HCT116 (cell line): Measurements from ENCODE around the gene TGFBR3L. TPM values are rescaled to one million over a fixed set of nuclear protein-coding genes. Genes with fewer than 3 reads are reported as not detected.

ENCODE experiments used
- ATAC-seq: fragments of 200-7000 bp; cut with Tn5 transposase; 2 replicates; pipeline ENCODE4 v1.9.1; 2020; ENCODE audit warnings: mild to moderate bottlenecking, moderate library complexity
- BruUV-seq: library from RNA; stranded (reverse); fragments of 400-500 nt; replicated peaks from 2 replicates; lab custom pipeline; 2021; lab: Mats Ljungman, UMichigan
- CTCF ChIA-PET: fragments of 300-600 bp; sonication (Branson Sonifier 250); formaldehyde crosslinking; loops from one replicate; lab custom pipeline; 2021; ENCODE audit warnings: antibody characterized with exemption; lab: Charles Lee
- POLR2A ChIA-PET: fragments of 300-600, 350-600 bp; sonication (Branson Sonifier 250); formaldehyde crosslinking; loops from one replicate; lab custom pipeline; 2021; ENCODE audit warnings: antibody characterized with exemption; lab: Charles Lee
- RAD21 ChIA-PET, 2 experiments: fragments of 300-600 bp; sonication (Branson Sonifier 250); formaldehyde crosslinking; loops; one replicate each; lab custom pipeline; 2023; ENCODE audit warnings: low total read pairs in 2 of 2; ENCODE audit not compliant: uncharacterized antibody in 2 of 2, unreplicated experiment in 2 of 2, low non-redundant PET in 1 of 2; lab: Charles Lee
- DNase-seq: peaks from one replicate; pipeline ENCODE4 v3.0.0-alpha.2; 2010; ENCODE audit warnings: low read depth, low spot score
- H2AFZ ChIP-seq: fragments of 200-600 bp; shearing (Covaris generic), sonication (generic); 2 replicates; pipeline ENCODE4 v1.6.1; 2017; ENCODE audit warnings: low read depth, mixed run types, mixed read lengths, antibody characterized with exemption, low read length; ENCODE audit not compliant: poor library complexity, severe bottlenecking
- H3K27ac ChIP-seq: 2 replicates; pipeline ENCODE4 v1.5.1; 2012; ENCODE audit warnings: low read depth, low read length
- H3K27me3 ChIP-seq: fragments of 200-600 bp; sonication (generic); 2 replicates; pipeline ENCODE4 v1.6.1; 2016; ENCODE audit warnings: mixed run types, low read length, mixed read lengths; ENCODE audit not compliant: insufficient read depth
- H3K36me3 ChIP-seq, 2 experiments: fragments of 200-500 bp in 1 of 2; fragments of 200-600 bp in 1 of 2; sonication (Bioruptor generic) in 1 of 2; sonication (generic) in 1 of 2; 2 replicates each; pipeline versions ENCODE4 v1.5.1 to v1.6.1; 2014 to 2016; ENCODE audit warnings: low read length in 2 of 2, inconsistent platforms in 1 of 2, mixed read lengths in 1 of 2, mixed run types in 1 of 2; ENCODE audit not compliant: insufficient read depth in 2 of 2, control insufficient read depth in 1 of 2
- H3K4me1 ChIP-seq, 2 experiments: fragments of 200-600 bp in 1 of 2; sonication (generic) in 1 of 2; 2 replicates each; pipeline versions ENCODE4 v1.5.1 to v1.6.1; 2012 to 2017; ENCODE audit warnings: low read length in 2 of 2, inconsistent platforms in 1 of 2, mild to moderate bottlenecking in 1 of 2, mixed read lengths in 1 of 2, mixed run types in 1 of 2, moderate library complexity in 1 of 2; ENCODE audit not compliant: insufficient read depth in 2 of 2, control insufficient read depth in 1 of 2
- H3K4me2 ChIP-seq: fragments of 200-600 bp; sonication (generic); 2 replicates; pipeline ENCODE4 v1.6.1; 2017; ENCODE audit warnings: mixed run types, low read length, mixed read lengths
- H3K4me3 ChIP-seq, 2 experiments: fragments of 200-600 bp in 1 of 2; sonication (generic) in 1 of 2; replicated peaks in 1 of 2; 2 replicates each; pipeline ENCODE4 v1.5.1; 2011 to 2016; ENCODE audit warnings: low read length in 2 of 2, control low read depth in 1 of 2, low read depth in 1 of 2, mild to moderate bottlenecking in 1 of 2, mixed read lengths in 1 of 2, mixed run types in 1 of 2
- H3K79me2 ChIP-seq: fragments of 200-600 bp; sonication (generic); 2 replicates; pipeline ENCODE4 v1.6.1; 2017; ENCODE audit warnings: mild to moderate bottlenecking, mixed run types, low read length, moderate library complexity, mixed read lengths; ENCODE audit not compliant: insufficient read depth
- H3K9ac ChIP-seq: fragments of 200-600 bp; sonication (generic); 2 replicates; pipeline ENCODE4 v1.6.1; 2016; ENCODE audit warnings: low read length, mixed read lengths
- H3K9me2 ChIP-seq: fragments of 200-600 bp; sonication (generic), shearing (Covaris generic); 2 replicates; pipeline ENCODE4 v1.6.1; 2017; ENCODE audit warnings: mixed run types, mild to moderate bottlenecking, moderate library complexity; ENCODE audit not compliant: insufficient read depth
- H3K9me3 ChIP-seq, 2 experiments: fragments of 200-500 bp in 1 of 2; fragments of 200-600 bp in 1 of 2; sonication (Bioruptor generic) in 1 of 2; sonication (generic) in 1 of 2; 2 replicates each; pipeline ENCODE4 v1.6.1; 2014 to 2017; ENCODE audit warnings: low read length in 2 of 2, mixed read lengths in 2 of 2, inconsistent platforms in 1 of 2, low read depth in 1 of 2, mild to moderate bottlenecking in 1 of 2, mixed run types in 1 of 2, moderate library complexity in 1 of 2; ENCODE audit not compliant: control insufficient read depth in 1 of 2, insufficient read depth in 1 of 2
- H4K20me1 ChIP-seq: fragments of 200-600 bp; sonication (generic), shearing (Covaris generic); 2 replicates; pipeline ENCODE4 v1.6.1; 2017; ENCODE audit warnings: mixed run types, mild to moderate bottlenecking, moderate library complexity; ENCODE audit not compliant: insufficient read depth
- ATF3 ChIP-seq: IDR thresholded peaks from 2 replicates; pipeline ENCODE4 v1.6.1; 2012
- CEBPB ChIP-seq: IDR thresholded peaks from 2 replicates; pipeline ENCODE4 v1.6.1; 2012; ENCODE audit warnings: low read depth
- EGR1 ChIP-seq: IDR thresholded peaks from 2 replicates; pipeline ENCODE4 v1.6.1; 2012; ENCODE audit warnings: low read depth
- ELF1 ChIP-seq: IDR thresholded peaks from 2 replicates; pipeline ENCODE4 v1.6.1; 2012; ENCODE audit warnings: low read depth, borderline replicate concordance
- FOSL1 ChIP-seq: IDR thresholded peaks from 2 replicates; pipeline ENCODE4 v1.6.1; 2012; ENCODE audit warnings: low read depth
- JUND ChIP-seq: IDR thresholded peaks from 2 replicates; pipeline ENCODE4 v1.6.1; 2012
- POLR2A ChIP-seq: IDR thresholded peaks from 2 replicates; pipeline ENCODE4 v1.7.0; 2011; ENCODE audit warnings: borderline replicate concordance; ENCODE audit not compliant: insufficient read depth, insufficient read length; ENCODE audit errors: extremely low read depth
- POLR2AphosphoS5 ChIP-seq: IDR thresholded peaks from 2 replicates; pipeline ENCODE4 v1.6.1; 2011; ENCODE audit warnings: mild to moderate bottlenecking, low read depth, low read length, moderate library complexity
- RAD21 ChIP-seq: IDR thresholded peaks from 2 replicates; pipeline ENCODE4 v1.6.1; 2012; ENCODE audit warnings: low read depth, mild to moderate bottlenecking
- SIN3A ChIP-seq: IDR thresholded peaks from 2 replicates; pipeline ENCODE4 v1.6.1; 2012; ENCODE audit warnings: low read depth
- SP1 ChIP-seq: IDR thresholded peaks from 2 replicates; pipeline ENCODE4 v1.6.1; 2012; ENCODE audit warnings: low read depth
- SRF ChIP-seq: IDR thresholded peaks from 2 replicates; pipeline ENCODE4 v1.6.1; 2012; ENCODE audit warnings: low read depth
- TCF7L2 ChIP-seq: IDR thresholded peaks from 2 replicates; pipeline ENCODE4 v1.7.0; 2011; ENCODE audit warnings: borderline replicate concordance, inconsistent platforms; ENCODE audit not compliant: insufficient read depth, insufficient read length; ENCODE audit errors: extremely low read depth
- YY1 ChIP-seq: IDR thresholded peaks from 2 replicates; pipeline ENCODE4 v1.6.1; 2011; ENCODE audit warnings: low read length, low read depth, moderate library complexity, mild to moderate bottlenecking; ENCODE audit not compliant: insufficient replicate concordance; ENCODE audit errors: extremely low read depth
- ZFX ChIP-seq: fragments of 450-650 bp; IDR thresholded peaks from 2 replicates; pipeline ENCODE4 v1.6.1; 2017
- ZNF274 ChIP-seq: fragments of 200-500 bp; sonication (Bioruptor generic); IDR thresholded peaks from 2 replicates; pipeline ENCODE4 v1.6.1; 2014; ENCODE audit warnings: mild to moderate bottlenecking, low read depth, low read length, inconsistent platforms
- intact Hi-C: fragments of 100-400 bp; cut with micrococcal nuclease; formaldehyde crosslinking; loops from 2 replicates; pipeline ENCODE4 v1.10.0; 2022
- total RNA-seq: library from RNA; stranded (reverse); gene quantifications from one replicate; pipeline ENCODE4 v1.2.1, GENCODE V29; 2021; ENCODE audit not compliant: unreplicated experiment
- TF ChIP-seq, protein P1 (sequence below): IDR thresholded peaks from 2 replicates; pipeline ENCODE4 v1.6.1; 2012; ENCODE audit warnings: low read depth
- TF ChIP-seq, protein P2 (sequence below): IDR thresholded peaks from 2 replicates; pipeline ENCODE4 v1.6.1; 2012
- TF ChIP-seq, protein P3 (sequence below), 3 experiments: fragments of 200-600 bp in 1 of 3; sonication (generic) in 1 of 3; IDR thresholded peaks in 2 of 3; conservative IDR thresholded peaks in 1 of 3; 2 replicates each; pipeline ENCODE4 v1.5.1; 2012 to 2017; ENCODE audit warnings: low read depth in 2 of 3, low read length in 2 of 3, antibody characterized with exemption in 1 of 3, borderline replicate concordance in 1 of 3, control low read depth in 1 of 3, mild to moderate bottlenecking in 1 of 3, mixed read lengths in 1 of 3, mixed run types in 1 of 3, moderate library complexity in 1 of 3; ENCODE audit not compliant: insufficient read depth in 1 of 3
- TF ChIP-seq, protein P4 (sequence below): IDR thresholded peaks from 2 replicates; pipeline ENCODE4 v1.6.1; 2011; ENCODE audit warnings: mild to moderate bottlenecking, low read length, moderate library complexity; ENCODE audit not compliant: insufficient replicate concordance; ENCODE audit errors: extremely low read depth

The TGFBR3L gene
- total RNA-seq, 1 experiment from 2014 or later, result 30.9 TPM

GRCh38 chr19:7907544-7907943 is 7.1 kb upstream of the TGFBR3L start:
- TF ChIP-seq CEBPB, result no peak
- no peak for TF ChIP-seq ATF3
- TF ChIP-seq, protein P1, sequence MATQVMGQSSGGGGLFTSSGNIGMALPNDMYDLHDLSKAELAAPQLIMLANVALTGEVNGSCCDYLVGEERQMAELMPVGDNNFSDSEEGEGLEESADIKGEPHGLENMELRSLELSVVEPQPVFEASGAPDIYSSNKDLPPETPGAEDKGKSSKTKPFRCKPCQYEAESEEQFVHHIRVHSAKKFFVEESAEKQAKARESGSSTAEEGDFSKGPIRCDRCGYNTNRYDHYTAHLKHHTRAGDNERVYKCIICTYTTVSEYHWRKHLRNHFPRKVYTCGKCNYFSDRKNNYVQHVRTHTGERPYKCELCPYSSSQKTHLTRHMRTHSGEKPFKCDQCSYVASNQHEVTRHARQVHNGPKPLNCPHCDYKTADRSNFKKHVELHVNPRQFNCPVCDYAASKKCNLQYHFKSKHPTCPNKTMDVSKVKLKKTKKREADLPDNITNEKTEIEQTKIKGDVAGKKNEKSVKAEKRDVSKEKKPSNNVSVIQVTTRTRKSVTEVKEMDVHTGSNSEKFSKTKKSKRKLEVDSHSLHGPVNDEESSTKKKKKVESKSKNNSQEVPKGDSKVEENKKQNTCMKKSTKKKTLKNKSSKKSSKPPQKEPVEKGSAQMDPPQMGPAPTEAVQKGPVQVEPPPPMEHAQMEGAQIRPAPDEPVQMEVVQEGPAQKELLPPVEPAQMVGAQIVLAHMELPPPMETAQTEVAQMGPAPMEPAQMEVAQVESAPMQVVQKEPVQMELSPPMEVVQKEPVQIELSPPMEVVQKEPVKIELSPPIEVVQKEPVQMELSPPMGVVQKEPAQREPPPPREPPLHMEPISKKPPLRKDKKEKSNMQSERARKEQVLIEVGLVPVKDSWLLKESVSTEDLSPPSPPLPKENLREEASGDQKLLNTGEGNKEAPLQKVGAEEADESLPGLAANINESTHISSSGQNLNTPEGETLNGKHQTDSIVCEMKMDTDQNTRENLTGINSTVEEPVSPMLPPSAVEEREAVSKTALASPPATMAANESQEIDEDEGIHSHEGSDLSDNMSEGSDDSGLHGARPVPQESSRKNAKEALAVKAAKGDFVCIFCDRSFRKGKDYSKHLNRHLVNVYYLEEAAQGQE, result no peak
- no peak for TF ChIP-seq SP1
- TF ChIP-seq FOSL1, result no peak
- TF ChIP-seq EGR1, result no peak
- no peak for TF ChIP-seq ZFX
- TF ChIP-seq, protein P2, sequence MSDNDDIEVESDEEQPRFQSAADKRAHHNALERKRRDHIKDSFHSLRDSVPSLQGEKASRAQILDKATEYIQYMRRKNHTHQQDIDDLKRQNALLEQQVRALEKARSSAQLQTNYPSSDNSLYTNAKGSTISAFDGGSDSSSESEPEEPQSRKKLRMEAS, result no peak
- TF ChIP-seq, protein P3, sequence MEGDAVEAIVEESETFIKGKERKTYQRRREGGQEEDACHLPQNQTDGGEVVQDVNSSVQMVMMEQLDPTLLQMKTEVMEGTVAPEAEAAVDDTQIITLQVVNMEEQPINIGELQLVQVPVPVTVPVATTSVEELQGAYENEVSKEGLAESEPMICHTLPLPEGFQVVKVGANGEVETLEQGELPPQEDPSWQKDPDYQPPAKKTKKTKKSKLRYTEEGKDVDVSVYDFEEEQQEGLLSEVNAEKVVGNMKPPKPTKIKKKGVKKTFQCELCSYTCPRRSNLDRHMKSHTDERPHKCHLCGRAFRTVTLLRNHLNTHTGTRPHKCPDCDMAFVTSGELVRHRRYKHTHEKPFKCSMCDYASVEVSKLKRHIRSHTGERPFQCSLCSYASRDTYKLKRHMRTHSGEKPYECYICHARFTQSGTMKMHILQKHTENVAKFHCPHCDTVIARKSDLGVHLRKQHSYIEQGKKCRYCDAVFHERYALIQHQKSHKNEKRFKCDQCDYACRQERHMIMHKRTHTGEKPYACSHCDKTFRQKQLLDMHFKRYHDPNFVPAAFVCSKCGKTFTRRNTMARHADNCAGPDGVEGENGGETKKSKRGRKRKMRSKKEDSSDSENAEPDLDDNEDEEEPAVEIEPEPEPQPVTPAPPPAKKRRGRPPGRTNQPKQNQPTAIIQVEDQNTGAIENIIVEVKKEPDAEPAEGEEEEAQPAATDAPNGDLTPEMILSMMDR (IDR thresholded peaks at IDR 0.05 in 2 of 3, conservative IDR thresholded peaks at IDR 0.05 in 1 of 3; ENCODE audit: borderline replicate concordance in 1 of 3, insufficient read depth in 1 of 3, low read depth in 2 of 3, low read length in 2 of 3), result no peak
- TF ChIP-seq ELF1, result no peak
- no peak for TF ChIP-seq RAD21
- TF ChIP-seq TCF7L2, result no peak
- TF ChIP-seq POLR2AphosphoS5, result no peak
- no peak for TF ChIP-seq POLR2A
- TF ChIP-seq ZNF274, result no peak
- no peak for TF ChIP-seq JUND
- no peak for TF ChIP-seq SRF
- TF ChIP-seq YY1, result no peak
- TF ChIP-seq SIN3A, result no peak
- TF ChIP-seq, protein P4, sequence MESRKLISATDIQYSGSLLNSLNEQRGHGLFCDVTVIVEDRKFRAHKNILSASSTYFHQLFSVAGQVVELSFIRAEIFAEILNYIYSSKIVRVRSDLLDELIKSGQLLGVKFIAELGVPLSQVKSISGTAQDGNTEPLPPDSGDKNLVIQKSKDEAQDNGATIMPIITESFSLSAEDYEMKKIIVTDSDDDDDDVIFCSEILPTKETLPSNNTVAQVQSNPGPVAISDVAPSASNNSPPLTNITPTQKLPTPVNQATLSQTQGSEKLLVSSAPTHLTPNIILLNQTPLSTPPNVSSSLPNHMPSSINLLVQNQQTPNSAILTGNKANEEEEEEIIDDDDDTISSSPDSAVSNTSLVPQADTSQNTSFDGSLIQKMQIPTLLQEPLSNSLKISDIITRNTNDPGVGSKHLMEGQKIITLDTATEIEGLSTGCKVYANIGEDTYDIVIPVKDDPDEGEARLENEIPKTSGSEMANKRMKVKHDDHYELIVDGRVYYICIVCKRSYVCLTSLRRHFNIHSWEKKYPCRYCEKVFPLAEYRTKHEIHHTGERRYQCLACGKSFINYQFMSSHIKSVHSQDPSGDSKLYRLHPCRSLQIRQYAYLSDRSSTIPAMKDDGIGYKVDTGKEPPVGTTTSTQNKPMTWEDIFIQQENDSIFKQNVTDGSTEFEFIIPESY, result no peak
- TF ChIP-seq, all 23 proteins: peak for 0
- Histone ChIP-seq H4K20me1 (no peaks in the 10 kb centered on the region), H3K4me3 (no peak overlapping the region), H3K79me2 (peaks cover 62% of the 10 kb centered on the region), H3K27me3 (no peaks in the 10 kb centered on the region), H3K4me1 (peaks cover 3 to 22% of the 10 kb centered on the region in 2 experiments; a peak in 2 of 4 replicates), H3K36me3 (peaks cover 5 to 6% of the 10 kb centered on the region in 2 experiments; a peak in 3 of 4 replicates), H3K9ac (no peak overlapping the region), H2AFZ (no peak overlapping the region), H3K27ac (no peak overlapping the region), H3K9me3 (no peaks in the 10 kb centered on the region), H3K4me2 (no peak overlapping the region), H3K9me2 (no peaks in the 10 kb centered on the region)
- intact Hi-C loops, result no loop called here
- ChIA-PET POLR2A (no interaction called here), RAD21 (no interaction called here), CTCF (no interaction called here)
- BruUV-seq, result no TSS peak
- DNase-seq (no peak), ATAC-seq (no peak)
